HG02623 (cell line): ENCODE data around the gene UVRAG.
"Not testable (repeated sequence)": the region's sequence is repeated elsewhere in the genome, so short reads cannot be mapped to it uniquely, and the experiment has no call there.

Experiments used
- ATAC-seq: cut with Tn5 transposase; IDR thresholded peaks from one replicate; pipeline ENCODE4 v1.9.1; 2021; ENCODE audit warnings: moderate library complexity; ENCODE audit not compliant: unreplicated experiment

UVRAG gene

DNA sequence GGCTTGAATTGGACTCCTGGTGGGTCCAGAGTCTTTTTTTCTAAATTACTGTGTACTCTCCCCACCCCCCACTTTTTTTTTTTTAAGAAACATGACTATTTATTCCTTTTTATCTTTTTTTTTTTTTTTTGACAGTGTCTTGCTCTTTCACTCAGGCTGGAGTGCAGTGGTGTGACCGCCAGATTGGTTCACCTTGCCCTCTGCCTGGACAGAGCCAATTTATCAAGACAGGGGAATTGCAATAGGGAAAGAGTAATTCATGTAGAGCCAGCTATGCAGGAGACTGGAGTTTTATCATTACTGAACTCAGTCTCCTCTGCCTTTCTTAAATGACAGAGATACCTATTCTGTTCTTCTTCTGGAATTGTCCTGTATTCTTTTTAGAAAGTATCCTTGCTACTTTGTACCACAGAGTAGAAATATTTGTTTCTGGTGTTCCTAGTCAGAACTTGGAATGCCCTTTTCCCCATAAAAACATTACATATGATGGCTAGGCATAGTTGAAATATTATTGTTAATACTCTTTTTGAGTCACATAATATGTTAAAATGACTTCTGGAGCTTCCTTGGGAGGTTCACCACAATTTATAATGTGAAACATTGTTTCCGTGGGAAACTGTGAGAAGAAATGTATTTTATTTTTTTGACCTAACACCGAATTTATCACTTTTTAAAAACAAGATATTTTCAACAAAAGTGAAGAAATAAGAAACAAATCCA lies 95.6 kb downstream of the UVRAG start:
- ATAC-seq: no peak

DNA sequence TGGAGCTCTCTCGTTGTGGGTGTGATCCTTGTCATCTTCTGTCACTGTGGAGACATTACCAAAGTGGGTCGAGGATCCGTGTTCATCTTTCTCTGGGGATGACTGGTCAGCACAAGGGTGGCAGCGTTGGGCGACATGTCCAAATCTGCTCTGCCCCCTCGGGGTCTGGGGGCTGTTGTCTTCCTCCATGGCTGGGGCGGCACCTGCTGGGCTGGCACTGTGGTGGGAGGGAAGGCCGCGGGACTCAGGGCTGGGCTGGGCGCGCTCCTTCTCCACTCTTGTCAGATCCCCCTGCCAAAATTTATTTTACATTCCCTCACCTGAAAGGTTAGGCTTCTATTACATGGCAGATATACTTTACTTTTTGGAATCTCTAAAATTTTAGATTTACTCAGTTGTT lies 96.4 kb downstream of the UVRAG start:
- ATAC-seq: no peak

DNA sequence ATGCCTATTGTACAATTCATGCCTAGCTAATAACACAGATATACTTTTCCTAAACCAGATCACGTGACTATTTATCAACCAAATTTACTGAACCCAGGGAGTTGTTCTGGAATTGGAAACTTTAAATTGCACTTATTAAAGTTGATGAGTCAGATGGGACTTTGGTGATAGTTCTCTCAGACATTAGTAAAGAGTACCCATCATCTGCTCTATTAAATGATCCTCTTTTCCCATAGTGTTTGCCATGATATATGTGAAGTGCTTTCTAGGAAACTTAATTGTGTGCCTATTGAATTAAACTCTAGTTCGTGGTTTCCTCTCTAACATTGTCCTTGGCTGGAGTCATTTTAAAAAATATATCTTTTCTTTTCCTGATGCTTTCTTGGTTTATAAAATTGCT lies 99.0 kb downstream of the UVRAG start:
- ATAC-seq: no peak

DNA sequence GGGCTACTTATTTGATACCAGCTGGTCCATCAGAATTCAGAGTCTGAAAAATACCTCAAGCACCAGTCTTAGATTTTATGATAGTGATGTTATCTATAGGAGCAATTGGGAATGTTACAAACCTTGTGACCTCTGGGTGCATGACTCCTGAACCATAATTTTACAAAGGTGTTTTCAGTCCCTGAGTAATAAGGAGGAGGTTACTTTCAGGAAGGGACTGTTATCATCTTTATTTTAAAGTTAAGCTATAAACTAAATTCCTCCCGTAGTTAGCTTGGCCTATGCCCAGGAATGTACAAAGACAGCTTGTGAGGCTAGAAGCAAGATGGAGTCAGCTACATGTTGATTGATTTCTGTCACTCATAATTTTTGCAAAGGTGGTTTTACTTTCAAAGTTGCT lies 101.9 kb downstream of the UVRAG start:
- no peak for ATAC-seq

DNA sequence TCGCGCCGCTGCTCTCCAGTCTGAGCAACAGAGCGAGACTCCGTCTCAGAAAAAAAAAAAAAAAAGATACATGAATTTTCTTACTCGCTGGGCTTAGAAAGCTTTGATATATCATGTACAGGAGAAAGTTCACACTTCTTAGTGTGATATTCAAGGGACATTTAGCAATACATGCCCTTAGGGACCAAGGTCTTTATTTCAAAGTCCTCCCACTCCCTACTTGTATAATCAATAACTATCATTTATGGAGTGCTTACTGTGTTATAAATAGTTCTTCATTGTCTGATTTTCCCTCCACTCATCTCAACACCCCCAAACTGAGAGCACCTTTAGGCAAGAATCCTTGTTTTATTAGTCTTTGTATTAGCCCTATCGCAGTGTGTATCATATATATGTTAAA lies 103.3 kb downstream of the UVRAG start:
- ATAC-seq: no peak

DNA sequence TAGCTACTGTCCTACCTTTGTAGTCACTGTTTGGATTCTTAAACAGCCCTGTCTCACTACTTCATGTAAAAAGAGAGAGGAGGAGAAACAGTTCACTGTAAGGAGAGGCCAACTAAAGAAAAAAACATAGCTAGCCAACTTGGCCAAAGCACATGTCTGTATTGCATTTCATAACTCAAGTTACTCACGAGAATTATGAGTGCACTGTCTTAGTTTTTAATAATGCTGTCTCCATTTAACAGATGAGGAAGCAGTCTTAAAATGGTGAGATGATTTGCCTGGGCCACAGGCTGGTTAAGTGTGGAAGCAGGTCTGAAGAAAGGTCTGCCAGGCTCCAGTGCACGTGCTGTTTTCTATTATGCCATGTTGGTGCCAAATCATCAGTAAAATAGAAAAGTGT lies 104.5 kb downstream of the UVRAG start:
- no peak for ATAC-seq

DNA sequence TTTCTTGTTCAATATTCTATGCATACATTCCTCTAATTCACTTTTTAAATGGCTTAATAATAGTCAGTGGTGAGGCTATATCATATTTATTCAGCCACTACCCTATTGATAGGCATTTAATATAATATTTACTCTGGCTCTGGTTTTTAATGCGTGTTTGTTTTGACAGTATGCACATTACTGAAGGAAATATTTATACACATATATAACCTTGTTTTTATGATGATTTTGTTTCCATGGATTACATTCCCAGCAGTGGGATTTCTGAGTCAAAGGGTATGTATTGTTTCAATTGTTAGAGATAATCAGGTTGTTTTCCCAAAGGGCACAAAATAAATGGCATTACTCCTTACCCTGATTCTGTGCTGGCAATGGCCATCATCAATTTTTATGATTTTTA lies 105.8 kb downstream of the UVRAG start:
- no peak for ATAC-seq

DNA sequence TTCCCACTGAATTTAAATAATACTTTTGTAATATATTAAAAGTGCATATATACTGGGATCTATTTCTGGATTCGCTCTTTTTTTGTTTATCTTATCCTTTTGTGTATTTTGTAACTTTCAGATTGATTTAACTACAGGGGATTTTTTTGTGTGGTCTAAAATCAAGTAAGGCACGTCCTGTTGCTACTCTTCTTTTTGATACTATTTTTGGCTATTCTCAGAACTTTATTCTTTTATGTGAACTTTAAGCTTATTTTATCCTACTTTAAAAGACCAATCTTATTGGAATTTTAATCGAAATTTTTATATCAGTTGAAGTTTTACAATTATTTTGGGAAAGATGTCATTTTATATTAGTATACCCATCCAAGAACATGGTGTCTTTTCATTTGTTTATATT lies 106.8 kb downstream of the UVRAG start:
- ATAC-seq: no peak

DNA sequence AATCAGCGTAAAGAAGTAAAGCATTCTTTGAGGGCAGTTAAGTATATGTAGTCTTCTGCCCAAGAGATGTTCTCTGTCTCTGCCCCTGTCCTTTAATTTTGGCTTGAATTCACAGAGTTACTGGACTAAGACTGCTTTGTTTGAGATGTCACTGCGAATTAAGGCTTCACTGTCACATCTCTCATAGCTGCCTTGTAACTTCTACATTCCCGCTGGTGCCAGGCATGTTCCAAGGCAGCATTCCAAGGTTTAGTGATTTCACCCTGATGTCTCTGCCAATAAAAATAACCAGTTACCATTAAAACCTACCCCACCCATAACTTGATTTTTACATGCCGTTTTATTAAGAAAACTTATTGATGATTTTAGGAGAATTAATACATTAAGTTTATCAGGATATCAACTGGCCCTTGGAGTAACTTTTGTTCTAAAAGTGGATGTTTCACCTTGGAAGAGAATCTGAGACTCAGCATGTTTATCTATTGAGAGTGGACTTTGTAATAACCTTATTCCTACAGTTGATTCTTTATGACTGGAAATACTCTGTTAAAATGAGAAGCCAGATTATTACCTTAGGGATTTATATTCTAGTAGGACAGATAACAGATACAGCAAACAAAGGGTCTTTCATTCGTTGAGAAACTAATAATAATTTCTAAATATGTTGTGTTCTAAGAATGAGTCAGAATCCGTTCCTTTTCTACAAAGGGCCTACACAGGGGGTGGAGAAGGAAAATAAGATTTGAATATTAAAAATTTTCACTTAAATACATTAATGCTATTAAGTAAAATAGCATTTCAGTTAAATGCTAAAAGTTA lies 110.2 kb downstream of the UVRAG start:
- ATAC-seq: no peak

DNA sequence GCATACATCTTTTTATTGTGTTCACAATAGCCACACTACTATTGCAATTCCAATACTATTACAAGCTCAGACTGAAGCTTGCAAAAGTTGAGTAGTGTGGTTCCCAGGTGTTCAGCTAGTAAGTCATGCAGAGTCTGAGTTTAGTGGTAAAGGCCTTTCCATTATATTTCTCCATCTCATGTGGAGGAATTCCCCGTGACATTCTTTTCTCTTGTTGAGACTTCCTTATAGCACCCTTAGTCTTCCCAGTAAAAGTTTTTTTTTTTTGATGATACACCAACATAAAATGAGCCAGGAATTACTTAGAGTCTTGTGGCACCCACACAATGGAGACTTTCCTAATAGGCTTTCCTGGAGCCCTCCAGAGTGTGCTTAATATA lies 110.8 kb downstream of the UVRAG start:
- no peak for ATAC-seq

DNA sequence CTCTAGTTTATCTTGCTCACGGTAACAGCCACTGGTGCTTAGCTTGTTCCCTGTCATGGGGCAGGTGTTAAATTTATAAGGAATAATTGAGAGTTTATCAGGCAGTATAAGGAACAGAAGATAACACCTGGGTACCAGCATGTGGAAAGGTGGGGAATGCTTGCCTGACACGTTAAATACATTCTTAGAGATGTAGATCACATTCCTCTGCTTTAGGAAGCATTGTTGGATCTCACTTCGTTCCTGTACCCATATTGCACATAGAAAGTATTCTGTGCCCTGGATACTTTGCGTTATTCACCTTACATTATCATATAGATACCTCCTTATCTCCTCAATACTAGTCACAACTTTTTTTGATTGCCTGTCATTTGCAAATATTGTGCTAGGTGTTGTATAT lies 114.7 kb downstream of the UVRAG start:
- ATAC-seq: no peak

DNA sequence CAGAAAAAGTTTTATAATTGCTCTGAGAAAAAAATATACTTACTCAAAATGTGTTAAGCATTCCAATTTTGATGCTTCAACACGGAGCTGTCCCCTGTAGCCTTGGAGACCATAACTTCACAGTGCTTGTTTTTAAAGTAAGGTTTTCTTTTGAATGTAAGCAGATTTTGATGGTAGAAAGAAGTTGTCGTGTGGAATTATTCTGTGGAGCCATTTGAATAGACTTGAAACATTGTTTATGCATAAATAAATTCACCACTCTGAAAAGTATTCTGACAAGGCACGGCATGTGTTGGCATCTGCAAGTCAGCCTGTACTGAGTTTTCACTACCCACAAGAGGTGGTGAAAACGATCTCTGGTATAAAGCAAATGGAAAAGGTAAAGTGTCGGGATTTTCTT lies 115.5 kb downstream of the UVRAG start:
- ATAC-seq: no peak

DNA sequence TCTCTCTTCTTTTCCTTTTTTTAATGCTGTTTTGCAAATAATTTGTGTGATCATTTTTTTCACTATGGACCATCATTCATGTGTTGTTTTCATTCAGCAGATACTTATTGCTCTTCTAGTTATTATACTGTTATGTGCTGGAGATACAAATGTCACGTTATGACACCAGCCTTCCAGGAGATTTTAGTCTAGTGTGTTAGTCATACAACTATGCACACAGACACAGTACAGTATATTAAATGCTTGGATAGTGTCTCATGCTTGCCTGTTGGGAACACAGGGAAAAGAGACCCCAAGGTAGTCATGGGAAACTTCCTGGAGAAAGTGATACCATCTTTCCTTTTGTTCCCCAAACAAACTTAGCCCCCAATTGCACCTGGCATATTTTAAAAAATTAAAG lies 116.1 kb downstream of the UVRAG start:
- no peak for ATAC-seq

DNA sequence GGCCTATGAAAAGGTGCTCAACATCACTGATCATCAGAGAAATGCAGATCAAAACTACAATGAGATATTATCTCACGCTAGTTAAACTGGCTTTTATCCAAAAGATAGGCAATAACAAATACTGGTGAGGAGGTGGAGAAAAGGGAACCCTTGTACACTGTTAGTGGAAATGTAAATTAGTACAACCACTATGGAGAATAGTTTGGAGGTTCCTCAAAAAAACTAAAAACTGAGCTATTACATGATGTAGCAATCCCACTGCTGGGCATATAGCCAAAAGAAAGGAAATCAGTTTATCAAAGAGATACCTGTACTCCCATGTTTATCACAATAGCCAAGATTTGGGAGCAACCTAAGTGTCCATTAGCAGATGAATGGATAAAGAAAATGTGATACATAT lies 118.7 kb downstream of the UVRAG start:
- ATAC-seq: not testable (repeated sequence)

DNA sequence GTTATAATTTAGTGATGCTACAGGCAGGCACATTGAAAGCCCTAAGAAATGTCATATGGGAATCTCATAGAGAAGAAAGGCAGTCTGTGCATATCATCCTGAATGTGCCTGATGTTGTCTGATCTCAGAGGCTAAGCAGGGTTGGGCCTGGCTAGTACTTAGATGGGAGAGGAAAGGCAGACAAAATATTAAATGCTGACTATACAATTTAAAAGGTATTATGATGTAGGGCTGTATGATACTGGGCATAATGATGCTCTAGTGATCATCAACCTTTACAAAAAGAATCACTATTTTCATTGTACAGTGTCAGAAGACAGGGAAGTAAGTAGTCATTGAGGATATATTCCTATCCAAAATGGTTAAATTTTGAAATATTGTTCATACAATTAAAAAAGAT lies 119.8 kb downstream of the UVRAG start:
- no peak for ATAC-seq

DNA sequence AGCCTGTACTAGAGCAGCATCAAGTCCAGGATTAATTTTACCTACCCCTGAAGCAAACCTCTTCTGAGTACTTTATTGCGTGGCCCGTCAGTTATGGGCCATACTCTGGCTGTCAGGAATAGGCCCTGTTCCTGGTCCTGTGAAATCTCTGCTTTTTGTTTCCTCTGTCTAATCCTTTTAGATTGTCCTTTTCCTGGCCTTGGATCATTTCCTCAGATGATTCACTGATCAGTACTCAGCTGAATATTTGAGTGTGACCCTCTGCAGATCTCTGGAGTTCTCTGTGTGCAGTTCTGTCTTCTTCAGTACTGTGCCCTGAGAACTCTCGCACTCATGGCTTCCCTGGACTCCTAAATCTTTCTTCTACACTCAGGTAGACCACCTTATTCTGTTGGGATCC lies 123.5 kb downstream of the UVRAG start:
- no peak for ATAC-seq

DNA sequence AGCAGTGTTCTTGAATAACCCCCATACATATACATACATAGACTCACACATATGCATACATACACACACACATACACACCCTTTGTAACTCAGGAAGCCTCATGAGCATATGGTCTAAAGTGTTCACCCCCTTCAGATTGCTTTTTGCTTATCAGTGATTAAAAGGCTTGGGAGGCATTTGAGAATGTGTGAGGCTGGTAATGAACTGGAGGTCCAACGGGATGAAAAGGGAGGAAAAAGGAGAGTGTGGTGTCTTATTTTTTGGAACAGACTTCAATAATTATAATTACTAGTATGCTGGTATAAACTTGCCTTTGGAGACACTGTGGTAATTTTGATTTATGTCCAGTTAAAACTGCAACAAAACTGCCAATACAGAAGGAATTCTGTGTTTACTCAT lies 124.5 kb downstream of the UVRAG start:
- no peak for ATAC-seq

DNA sequence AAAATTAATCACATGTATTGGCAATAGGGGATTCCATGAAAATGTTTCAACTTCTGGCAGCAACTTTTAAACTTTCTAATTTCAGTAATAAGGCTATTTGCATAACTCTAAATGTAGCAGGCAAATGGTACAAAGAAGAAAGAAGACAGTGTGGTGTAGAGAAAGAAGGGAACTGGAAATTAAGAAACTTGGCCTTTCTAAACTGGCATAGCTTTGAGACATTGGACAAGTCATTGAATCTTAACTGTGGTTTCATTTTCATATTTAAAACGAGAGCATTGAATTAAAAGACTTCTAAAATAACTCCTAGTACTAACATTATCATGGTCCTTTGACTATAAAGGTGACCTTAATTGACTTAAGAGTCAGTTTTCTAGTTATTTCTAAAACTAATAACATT lies 125.0 kb downstream of the UVRAG start:
- ATAC-seq: no peak

DNA sequence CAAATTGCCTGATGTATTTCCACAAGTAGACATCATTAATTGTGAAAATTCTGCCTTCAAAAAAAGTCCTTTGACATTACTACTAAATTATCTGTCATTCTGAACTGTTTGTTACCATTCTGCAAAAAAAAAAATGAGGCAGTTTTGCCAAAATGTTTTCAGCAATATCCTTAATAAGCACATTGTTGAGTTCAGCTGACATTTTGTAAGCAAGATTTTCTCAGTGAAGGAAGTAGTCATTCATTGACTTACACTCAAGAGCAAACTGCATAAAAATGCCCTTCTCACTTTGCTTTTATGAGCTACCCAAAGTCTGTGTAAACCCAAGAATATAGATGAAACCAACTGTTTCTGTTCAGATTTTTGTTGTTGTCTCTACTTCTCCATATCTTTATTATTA lies 125.9 kb downstream of the UVRAG start:
- no peak for ATAC-seq

DNA sequence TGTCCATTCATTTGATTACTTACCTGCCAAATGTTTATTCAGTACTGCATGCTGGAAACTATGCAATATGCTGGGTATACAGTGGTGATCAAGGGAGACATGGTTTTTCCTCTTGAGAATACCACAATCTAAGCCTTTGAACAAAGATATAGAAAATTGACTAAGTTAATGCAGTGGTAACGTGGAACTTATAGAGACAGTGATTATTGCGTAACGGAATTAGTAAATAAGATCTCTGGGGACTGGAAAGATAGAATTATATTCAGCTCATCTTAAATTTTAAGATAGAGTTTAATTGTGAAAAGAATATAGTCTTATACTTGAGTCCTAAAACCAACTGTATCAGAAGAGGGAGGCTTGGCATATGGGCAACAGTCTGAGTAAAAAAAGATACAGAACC lies 129.5 kb downstream of the UVRAG start:
- no peak for ATAC-seq

DNA sequence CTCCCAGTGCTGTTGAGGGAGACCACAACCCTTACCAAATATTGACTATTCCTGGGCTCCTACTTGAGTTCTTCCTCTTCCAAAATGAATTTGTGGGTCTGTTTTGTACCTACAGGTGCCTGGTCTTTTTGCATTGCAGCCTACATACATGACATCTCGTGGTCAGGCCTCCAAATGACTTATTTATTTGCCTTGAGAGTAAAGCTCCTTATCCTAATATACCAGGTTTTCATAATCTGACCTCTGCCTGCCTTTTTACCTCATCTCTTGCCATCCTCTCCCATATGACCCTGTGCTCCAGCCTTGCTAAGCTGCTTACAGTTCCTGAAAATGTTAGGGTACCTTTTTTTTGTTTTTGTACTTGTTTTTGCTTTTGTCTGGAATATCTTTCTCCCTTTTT lies 130.4 kb downstream of the UVRAG start:
- no peak for ATAC-seq

DNA sequence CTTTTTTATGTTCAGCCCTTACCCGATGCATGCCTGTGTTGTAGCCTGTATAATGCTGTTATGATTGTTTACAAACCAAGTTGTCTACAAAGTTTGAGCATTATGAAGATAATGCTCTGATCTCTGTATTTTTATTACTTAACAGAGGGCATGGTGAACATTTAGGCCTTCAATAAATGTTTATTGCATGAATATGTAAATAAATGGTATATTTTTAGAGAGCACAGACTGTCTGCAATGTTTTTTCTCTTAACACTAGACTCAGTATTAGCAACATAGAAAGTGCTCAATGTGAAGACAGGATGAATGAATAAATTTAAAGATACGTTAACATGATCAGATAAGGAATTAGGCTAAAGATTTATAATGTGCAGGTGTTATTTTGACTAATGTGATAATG lies 130.9 kb downstream of the UVRAG start:
- ATAC-seq: no peak
